Measurements from ENCODE around the gene BBS1.

- TF ChIP-seq POLR2AphosphoS5 (IDR thresholded peaks at IDR 0.05) (peak in 1 of 3 donors; percentile 35), CTCF (IDR thresholded peaks at IDR 0.05 in 8 of 11, conservative IDR thresholded peaks at IDR 0.05 in 3 of 11) (no peak), POLR2A (IDR thresholded peaks at IDR 0.05) (no peak)
Measured at GRCh38 chr11:66523611-66524010, 13.2 kb downstream of the BBS1 start.
